ENCODE data around the gene MCCC1.

DNA sequence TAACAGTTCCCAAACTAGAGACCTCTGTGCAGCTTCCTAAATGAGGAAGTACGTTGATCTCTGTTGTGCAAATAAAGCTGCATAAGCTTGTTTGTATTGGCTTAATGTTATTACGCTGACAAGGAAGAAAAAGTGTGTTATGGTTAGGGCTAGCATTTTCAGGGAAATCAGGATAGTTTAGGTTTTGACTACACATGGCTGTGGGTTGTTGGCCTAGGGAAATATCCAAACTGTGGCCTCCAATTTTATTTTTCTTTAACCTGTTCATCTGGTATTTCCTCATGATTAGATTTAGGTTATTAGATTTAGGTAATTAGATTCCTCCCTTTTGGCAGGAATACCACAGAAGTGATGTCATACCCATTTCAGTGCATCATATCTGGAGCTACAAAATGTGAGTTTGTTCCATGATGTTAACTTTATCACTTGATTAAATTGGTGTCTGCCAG, 8.7 kb upstream of the MCCC1 start:
- TF ChIP-seq ZNF70 (CRISPR knock-in tag; IDR thresholded peaks at IDR 0.05) (peak; percentile 78), TOX (CRISPR knock-in tag; IDR thresholded peaks at IDR 0.05; ENCODE audit: borderline replicate concordance) (no peak), ISL1 (CRISPR knock-in tag; IDR thresholded peaks at IDR 0.05) (peak; percentile 86), GLIS3 (CRISPR knock-in tag; IDR thresholded peaks at IDR 0.05) (peak; percentile 88; the same call in 1 of the 2 replicates), TCF4 (CRISPR knock-in tag; IDR thresholded peaks at IDR 0.05; ENCODE audit: borderline replicate concordance) (peak; percentile 85), SNAI2 (CRISPR knock-in tag; IDR thresholded peaks at IDR 0.05) (peak; percentile 97), BACH2 (CRISPR knock-in tag; IDR thresholded peaks at IDR 0.05; ENCODE audit: borderline replicate concordance) (no peak), ZFP30 (CRISPR knock-in tag; IDR thresholded peaks at IDR 0.05) (no peak), ZNF8 (CRISPR knock-in tag; IDR thresholded peaks at IDR 0.05) (peak; percentile 67), ARNTL (CRISPR knock-in tag; IDR thresholded peaks at IDR 0.05; ENCODE audit: borderline replicate concordance, low read depth) (no peak)
- TF ChIP-seq, protein P1, sequence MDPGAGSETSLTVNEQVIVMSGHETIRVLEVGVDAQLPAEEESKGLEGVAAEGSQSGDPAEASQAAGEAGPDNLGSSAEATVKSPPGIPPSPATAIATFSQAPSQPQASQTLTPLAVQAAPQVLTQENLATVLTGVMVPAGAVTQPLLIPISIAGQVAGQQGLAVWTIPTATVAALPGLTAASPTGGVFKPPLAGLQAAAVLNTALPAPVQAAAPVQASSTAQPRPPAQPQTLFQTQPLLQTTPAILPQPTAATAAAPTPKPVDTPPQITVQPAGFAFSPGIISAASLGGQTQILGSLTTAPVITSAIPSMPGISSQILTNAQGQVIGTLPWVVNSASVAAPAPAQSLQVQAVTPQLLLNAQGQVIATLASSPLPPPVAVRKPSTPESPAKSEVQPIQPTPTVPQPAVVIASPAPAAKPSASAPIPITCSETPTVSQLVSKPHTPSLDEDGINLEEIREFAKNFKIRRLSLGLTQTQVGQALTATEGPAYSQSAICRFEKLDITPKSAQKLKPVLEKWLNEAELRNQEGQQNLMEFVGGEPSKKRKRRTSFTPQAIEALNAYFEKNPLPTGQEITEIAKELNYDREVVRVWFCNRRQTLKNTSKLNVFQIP (CRISPR knock-in tag; IDR thresholded peaks at IDR 0.05; ENCODE audit: borderline replicate concordance, low read depth) = no peak
- TF ChIP-seq, protein P2, sequence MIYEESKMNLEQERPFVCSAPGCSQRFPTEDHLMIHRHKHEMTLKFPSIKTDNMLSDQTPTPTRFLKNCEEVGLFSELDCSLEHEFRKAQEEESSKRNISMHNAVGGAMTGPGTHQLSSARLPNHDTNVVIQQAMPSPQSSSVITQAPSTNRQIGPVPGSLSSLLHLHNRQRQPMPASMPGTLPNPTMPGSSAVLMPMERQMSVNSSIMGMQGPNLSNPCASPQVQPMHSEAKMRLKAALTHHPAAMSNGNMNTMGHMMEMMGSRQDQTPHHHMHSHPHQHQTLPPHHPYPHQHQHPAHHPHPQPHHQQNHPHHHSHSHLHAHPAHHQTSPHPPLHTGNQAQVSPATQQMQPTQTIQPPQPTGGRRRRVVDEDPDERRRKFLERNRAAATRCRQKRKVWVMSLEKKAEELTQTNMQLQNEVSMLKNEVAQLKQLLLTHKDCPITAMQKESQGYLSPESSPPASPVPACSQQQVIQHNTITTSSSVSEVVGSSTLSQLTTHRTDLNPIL (CRISPR knock-in tag; IDR thresholded peaks at IDR 0.05; ENCODE audit: low read depth) = peak; percentile 97

Measured in SK-N-SH treated with all-trans-retinoic acid at 6 μM for 48 hours (cell line).